PFSK-1 (cell line): ENCODE data around the gene RBM33.

Experiments
- FOXP2 ChIP-seq: optimal IDR thresholded peaks from 2 replicates; pipeline ENCODE3; 2011; ENCODE audit warnings: borderline replicate concordance, control low read depth, inconsistent platforms; ENCODE audit not compliant: insufficient read depth; ENCODE audit errors: extremely low read length, extremely low read depth
- POLR2AphosphoS5 ChIP-seq: IDR thresholded peaks from 2 replicates; pipeline ENCODE4 v1.6.1; 2012; ENCODE audit warnings: low read depth, mild to moderate bottlenecking, control low read depth, low read length, moderate library complexity
- SIN3A ChIP-seq: IDR thresholded peaks from 2 replicates; pipeline ENCODE4 v1.6.1; 2012; ENCODE audit warnings: mild to moderate bottlenecking, low read length, moderate library complexity, borderline replicate concordance; ENCODE audit not compliant: insufficient read depth
- TAF1 ChIP-seq: IDR thresholded peaks from 2 replicates; pipeline ENCODE4 v1.6.1; 2012; ENCODE audit warnings: low read length, control low read depth, borderline replicate concordance; ENCODE audit not compliant: insufficient read depth
- TF ChIP-seq, protein P1 (sequence below), 2 experiments: IDR thresholded peaks; 2 replicates each; pipeline versions ENCODE4 v1.6.1 to v1.8.0; 2011 to 2012; ENCODE audit warnings: low read depth in 2 of 2, low read length in 2 of 2, control low read depth in 1 of 2, inconsistent platforms in 1 of 2, mild to moderate bottlenecking in 1 of 2, moderate library complexity in 1 of 2; ENCODE audit not compliant: insufficient read depth in 1 of 2

The RBM33 gene

DNA sequence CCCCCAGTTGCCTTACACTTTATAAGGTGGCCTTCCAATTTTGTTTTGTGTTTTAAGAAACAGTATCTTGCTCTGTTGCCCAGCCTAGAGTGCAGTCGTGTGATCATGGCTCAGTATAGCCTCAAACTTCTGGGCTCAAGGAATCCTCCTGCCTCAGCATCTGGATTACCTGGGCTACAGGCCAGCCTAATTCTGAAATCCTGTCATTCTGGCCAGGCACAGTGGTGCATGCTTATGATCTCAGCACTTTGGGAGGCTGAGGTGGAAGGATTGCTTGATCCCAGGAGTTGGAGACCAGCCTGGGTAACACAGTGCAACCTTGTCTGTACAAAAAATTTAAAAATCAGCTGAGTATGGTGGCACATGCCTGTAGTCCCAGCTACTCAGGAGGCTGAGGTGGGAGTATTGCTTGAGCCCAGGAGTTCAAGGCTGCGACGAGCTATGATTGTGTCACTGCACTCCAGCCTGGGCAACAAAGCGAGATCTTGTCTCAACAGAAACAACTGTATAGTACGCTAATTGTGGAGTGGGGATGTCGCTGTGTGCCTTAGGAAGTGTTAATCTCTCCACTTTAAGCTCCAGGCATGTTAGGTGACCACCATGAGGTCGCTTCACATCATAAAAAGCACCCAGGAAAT, 24.7 kb upstream of the RBM33 start:
- TF ChIP-seq SIN3A (no peak), TAF1 (no peak), FOXP2 (no peak), POLR2AphosphoS5 (no peak)
- TF ChIP-seq, protein P1, sequence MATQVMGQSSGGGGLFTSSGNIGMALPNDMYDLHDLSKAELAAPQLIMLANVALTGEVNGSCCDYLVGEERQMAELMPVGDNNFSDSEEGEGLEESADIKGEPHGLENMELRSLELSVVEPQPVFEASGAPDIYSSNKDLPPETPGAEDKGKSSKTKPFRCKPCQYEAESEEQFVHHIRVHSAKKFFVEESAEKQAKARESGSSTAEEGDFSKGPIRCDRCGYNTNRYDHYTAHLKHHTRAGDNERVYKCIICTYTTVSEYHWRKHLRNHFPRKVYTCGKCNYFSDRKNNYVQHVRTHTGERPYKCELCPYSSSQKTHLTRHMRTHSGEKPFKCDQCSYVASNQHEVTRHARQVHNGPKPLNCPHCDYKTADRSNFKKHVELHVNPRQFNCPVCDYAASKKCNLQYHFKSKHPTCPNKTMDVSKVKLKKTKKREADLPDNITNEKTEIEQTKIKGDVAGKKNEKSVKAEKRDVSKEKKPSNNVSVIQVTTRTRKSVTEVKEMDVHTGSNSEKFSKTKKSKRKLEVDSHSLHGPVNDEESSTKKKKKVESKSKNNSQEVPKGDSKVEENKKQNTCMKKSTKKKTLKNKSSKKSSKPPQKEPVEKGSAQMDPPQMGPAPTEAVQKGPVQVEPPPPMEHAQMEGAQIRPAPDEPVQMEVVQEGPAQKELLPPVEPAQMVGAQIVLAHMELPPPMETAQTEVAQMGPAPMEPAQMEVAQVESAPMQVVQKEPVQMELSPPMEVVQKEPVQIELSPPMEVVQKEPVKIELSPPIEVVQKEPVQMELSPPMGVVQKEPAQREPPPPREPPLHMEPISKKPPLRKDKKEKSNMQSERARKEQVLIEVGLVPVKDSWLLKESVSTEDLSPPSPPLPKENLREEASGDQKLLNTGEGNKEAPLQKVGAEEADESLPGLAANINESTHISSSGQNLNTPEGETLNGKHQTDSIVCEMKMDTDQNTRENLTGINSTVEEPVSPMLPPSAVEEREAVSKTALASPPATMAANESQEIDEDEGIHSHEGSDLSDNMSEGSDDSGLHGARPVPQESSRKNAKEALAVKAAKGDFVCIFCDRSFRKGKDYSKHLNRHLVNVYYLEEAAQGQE (IDR thresholded peaks at IDR 0.05; ENCODE audit: insufficient read depth in 1 of 2, low read depth in 2 of 2, low read length in 2 of 2): no peak

DNA sequence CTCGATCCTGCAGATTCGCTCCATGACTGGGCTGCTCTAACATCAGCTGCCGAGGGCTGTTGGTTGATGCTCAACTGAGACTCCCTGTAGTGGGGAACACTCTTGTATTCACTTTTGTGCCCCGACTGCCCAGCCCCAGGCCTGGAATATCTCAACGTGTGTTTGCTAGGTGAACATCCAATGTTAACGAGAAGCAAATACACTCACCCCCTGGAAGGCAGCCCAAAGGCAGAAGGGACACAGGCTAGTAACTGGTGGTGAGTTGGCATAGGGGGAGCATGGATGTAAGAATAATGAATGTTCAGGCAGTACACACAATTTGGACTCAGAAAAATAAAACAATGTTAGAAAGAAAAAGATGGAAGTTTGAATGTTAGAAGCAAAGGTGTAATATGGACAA, 24.0 kb upstream of the RBM33 start:
- TF ChIP-seq FOXP2: no peak
- no peak for TF ChIP-seq POLR2AphosphoS5
- no peak for TF ChIP-seq TAF1
- TF ChIP-seq, protein P1 (IDR thresholded peaks at IDR 0.05; ENCODE audit: insufficient read depth in 1 of 2, low read depth in 2 of 2, low read length in 2 of 2): no peak
- TF ChIP-seq SIN3A: no peak

DNA sequence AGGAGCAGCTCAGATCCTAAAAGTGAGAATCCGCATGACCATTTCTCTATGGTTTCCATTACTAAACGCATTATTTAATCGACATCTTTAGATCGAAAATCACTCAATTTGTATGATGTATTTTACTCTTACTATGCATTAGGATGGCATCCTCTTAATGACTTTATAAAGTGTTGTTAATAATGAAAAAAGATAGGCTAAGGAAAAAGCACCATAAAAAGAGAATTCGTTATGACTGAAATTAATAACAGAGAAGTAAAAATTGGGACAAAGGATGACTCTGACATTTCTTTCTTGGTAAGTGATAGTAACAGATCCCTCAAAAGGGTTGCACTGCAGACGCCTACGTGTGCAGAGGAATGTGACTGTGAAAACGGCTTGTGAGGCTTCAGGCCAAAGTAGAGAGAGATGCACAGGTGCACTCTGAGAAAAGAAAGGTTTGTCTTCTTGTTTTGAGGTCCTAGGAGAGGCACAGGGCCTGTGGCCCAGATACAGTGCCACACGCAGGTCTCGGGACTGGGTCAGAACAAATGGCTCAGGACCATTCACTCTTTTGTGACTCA, 23.0 kb upstream of the RBM33 start:
- no peak for TF ChIP-seq SIN3A
- TF ChIP-seq TAF1: no peak
- no peak for TF ChIP-seq FOXP2
- no peak for TF ChIP-seq POLR2AphosphoS5
- TF ChIP-seq, protein P1 (IDR thresholded peaks at IDR 0.05; ENCODE audit: insufficient read depth in 1 of 2, low read depth in 2 of 2, low read length in 2 of 2): no peak

DNA sequence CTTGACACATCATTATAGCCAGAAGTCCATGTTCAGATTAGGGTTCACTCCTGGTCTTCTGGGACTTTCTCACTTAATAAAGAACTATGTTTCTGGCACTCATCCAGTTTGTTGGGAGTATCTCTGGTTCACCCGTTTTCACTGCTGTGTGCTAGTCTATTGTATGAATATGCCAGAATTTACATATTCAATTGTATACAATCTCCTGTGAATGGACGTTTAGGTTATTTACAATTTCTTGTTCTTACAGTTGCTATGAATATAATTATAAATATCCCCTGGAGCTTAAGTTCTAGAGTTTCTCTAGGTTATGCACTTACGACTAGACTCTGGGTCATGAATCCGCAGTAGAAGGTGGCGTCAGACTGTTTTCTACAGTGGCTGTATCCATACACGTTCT, 20.0 kb upstream of the RBM33 start:
- TF ChIP-seq, protein P1 (IDR thresholded peaks at IDR 0.05; ENCODE audit: insufficient read depth in 1 of 2, low read depth in 2 of 2, low read length in 2 of 2): no peak
- TF ChIP-seq POLR2AphosphoS5 (no peak), FOXP2 (no peak), TAF1 (no peak), SIN3A (no peak)
